Colonic mucosa (tissue), 4 donors: ENCODE data around the gene TNFSF13. TPM values are rescaled to one million over a fixed set of nuclear protein-coding genes. Genes with fewer than 3 reads are reported as not detected.
"Not testable (repeated sequence)": the region's sequence is repeated elsewhere in the genome, so short reads cannot be mapped to it uniquely, and the experiment has no call there.

ENCODE experiments used
- DNase-seq: peaks from one replicate; pipeline ENCODE4 v3.0.0-alpha.2; 2020
- H3K27ac ChIP-seq: fragments of 200-600 bp; one replicate; pipeline ENCODE4 v1.8.0; 2021
- H3K27me3 ChIP-seq: fragments of 200-600 bp; one replicate; pipeline ENCODE4 v1.8.0; 2021
- H3K36me3 ChIP-seq: fragments of 200-600 bp; one replicate; pipeline ENCODE4 v1.8.0; 2021
- H3K4me1 ChIP-seq: fragments of 200-600 bp; one replicate; pipeline ENCODE4 v1.8.0; 2021; ENCODE audit warnings: mild to moderate bottlenecking
- H3K4me3 ChIP-seq: fragments of 200-600 bp; one replicate; pipeline ENCODE4 v1.8.0; 2021
- H3K9ac ChIP-seq, 2 donors: one replicate each; pipeline ENCODE4 v1.7.0; 2013; ENCODE audit warnings: control low read depth in 2 of 2, low read depth in 2 of 2, low read length in 2 of 2
- H3K9me3 ChIP-seq: fragments of 200-600 bp; one replicate; pipeline ENCODE4 v1.8.0; 2021
- intact Hi-C: fragments of 100-400 bp; cut with DNase I; formaldehyde crosslinking; loops from one replicate; pipeline ENCODE4 v1.14.1; 2022
- total RNA-seq, 2 donors: library from RNA; stranded (reverse); fragmentation: NEBNext Ultra II Directional in 1 of 2; extraction: Animal tissue kit (Norgen Biotek cat#: 25700) in 1 of 2; gene quantifications; one replicate each; pipeline ENCODE4 v1.2.1, GENCODE V29; 2021
- TF ChIP-seq, protein P1 (sequence below): fragments of 200-600 bp; IDR thresholded peaks from one replicate; pipeline ENCODE4 v1.8.0; 2022; ENCODE audit warnings: antibody characterized with exemption, mild to moderate bottlenecking
- donor health status: healthy.
- donor health status: DM: no; HTN: no; CAD: no.
- donor health status: DM: no; HTN: no; CAD: no.

Gene TNFSF13
- total RNA-seq, 2 donors from 2014 or later, result 67.5 to 125 TPM

DNA sequence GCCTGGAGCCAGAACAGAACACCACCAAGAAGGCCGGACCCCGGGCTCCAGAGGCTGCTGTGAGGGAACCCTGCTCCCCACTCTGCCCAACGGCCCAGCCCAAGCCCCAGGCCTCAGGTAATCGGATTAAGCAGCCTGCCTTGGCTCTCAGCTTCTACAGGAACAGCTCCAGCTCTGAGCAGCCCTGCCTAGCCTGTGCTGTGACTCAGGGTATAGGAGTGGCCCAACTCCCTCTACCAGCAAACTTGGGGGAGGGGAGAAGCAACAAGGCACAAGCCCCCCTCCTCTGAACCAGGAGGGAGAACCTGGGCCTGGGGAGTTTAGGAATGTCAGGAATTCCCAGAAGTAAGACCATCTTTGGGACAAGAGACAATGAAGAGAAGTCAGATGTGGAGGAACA is 32.2 kb downstream of the TNFSF13 start:
- Histone ChIP-seq H3K9me3 (no peaks in the 10 kb centered on the region), H3K9ac (no peak overlapping the region), H3K27me3 (no peaks in the 10 kb centered on the region), H3K36me3 (peaks cover 45% of the 10 kb centered on the region), H3K27ac (no peak overlapping the region), H3K4me3 (no peak overlapping the region), H3K4me1 (peaks cover 3% of the 10 kb centered on the region)
- intact Hi-C loops, result no loop called here
- TF ChIP-seq, protein P1, sequence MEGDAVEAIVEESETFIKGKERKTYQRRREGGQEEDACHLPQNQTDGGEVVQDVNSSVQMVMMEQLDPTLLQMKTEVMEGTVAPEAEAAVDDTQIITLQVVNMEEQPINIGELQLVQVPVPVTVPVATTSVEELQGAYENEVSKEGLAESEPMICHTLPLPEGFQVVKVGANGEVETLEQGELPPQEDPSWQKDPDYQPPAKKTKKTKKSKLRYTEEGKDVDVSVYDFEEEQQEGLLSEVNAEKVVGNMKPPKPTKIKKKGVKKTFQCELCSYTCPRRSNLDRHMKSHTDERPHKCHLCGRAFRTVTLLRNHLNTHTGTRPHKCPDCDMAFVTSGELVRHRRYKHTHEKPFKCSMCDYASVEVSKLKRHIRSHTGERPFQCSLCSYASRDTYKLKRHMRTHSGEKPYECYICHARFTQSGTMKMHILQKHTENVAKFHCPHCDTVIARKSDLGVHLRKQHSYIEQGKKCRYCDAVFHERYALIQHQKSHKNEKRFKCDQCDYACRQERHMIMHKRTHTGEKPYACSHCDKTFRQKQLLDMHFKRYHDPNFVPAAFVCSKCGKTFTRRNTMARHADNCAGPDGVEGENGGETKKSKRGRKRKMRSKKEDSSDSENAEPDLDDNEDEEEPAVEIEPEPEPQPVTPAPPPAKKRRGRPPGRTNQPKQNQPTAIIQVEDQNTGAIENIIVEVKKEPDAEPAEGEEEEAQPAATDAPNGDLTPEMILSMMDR, result no peak
- DNase-seq, result no peak

DNA sequence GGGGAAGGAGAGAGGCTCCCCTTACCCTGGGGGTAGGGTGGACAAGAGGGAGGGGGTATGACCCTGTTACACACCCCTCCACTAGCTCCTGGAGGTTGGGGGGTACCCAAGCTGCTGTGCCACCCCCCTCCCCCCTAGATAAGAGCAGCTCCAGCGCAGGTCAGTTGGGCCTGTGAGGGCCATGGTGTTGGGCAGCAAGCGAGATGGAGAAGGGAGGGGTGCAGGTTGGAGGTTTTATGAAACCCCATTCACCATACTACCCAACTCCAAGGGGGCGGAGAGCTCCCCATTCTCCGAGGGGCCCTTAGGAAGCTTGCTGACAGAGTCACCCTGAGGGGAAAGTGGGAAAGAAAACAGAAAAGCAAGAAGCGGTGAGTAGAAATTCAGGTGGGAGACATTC is 33.0 kb downstream of the TNFSF13 start:
- intact Hi-C loops, result no loop called here

DNA sequence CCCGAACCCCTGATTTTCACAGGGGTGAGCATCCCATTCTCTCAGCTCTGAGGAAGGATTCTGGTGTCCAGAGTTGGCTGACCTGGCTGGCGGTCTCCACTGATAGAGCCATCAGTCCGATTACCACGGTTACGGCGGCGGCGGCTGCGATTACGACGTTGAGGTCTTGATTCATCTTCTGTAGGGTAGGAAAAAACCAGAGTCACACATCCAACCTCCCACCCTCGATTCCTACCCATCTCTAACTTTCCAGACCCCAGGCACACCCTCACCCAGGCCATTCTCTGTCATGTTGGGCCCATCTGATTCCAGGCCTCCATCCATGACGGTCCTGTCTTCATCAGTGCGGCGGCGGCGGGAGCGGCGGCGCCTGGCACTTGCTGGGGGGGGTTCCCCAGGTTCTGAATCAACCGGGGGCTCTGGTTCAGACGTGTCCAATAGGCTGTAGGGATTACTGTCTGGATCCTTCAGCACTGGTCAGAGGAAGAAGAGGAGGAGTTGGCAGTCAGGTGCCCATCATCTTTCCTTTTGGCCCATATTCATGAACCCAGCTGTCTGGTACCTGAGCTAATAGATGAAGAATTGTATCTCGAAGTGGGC is 34.0 kb downstream of the TNFSF13 start:
- Histone ChIP-seq H3K4me3 (no peak overlapping the region), H3K9me3 (no peaks in the 10 kb centered on the region), H3K36me3 (peaks cover 53% of the 10 kb centered on the region), H3K4me1 (peaks cover 3% of the 10 kb centered on the region), H3K27me3 (no peaks in the 10 kb centered on the region), H3K9ac (no peak overlapping the region), H3K27ac (no peak overlapping the region)
- TF ChIP-seq, protein P1, result no peak
- no peak for DNase-seq
- intact Hi-C loops, result no loop called here

More for the DNA sequence above, 33.0 kb downstream of the TNFSF13 start:
- peaks cover 47% of the 10 kb centered on the region for H3K36me3 ChIP-seq
- H3K9me3 ChIP-seq, result no peaks in the 10 kb centered on the region
- no peak overlapping the region for H3K4me3 ChIP-seq
- no peak for DNase-seq
- H3K27ac ChIP-seq, result no peak overlapping the region
- H3K4me1 ChIP-seq, result peaks cover 3% of the 10 kb centered on the region
- H3K9ac ChIP-seq, result no peak overlapping the region
- TF ChIP-seq, protein P1, result no peak
- H3K27me3 ChIP-seq, result no peaks in the 10 kb centered on the region

GRCh38 chr17:7593296-7593695 is 34.7 kb downstream of the TNFSF13 start:
- DNase-seq, result no peak
- intact Hi-C loops, result no loop called here
- H3K36me3 ChIP-seq, result peaks cover 53% of the 10 kb centered on the region
- no peaks in the 10 kb centered on the region for H3K9me3 ChIP-seq
- TF ChIP-seq, protein P1, result no peak
- H3K27ac ChIP-seq, result no peak overlapping the region
- H3K4me1 ChIP-seq, result peaks cover 3% of the 10 kb centered on the region
- no peaks in the 10 kb centered on the region for H3K27me3 ChIP-seq
- no peak overlapping the region for H3K9ac ChIP-seq
- H3K4me3 ChIP-seq, result no peak overlapping the region

GRCh38 chr17:7597561-7597960 is 39.0 kb downstream of the TNFSF13 start:
- H3K27ac ChIP-seq, H3K4me1 ChIP-seq, H3K4me3 ChIP-seq, intact Hi-C loops, H3K9ac ChIP-seq, H3K9me3 ChIP-seq, H3K27me3 ChIP-seq, DNase-seq: not testable (repeated sequence)
- peaks cover 48% of the 10 kb centered on the region for H3K36me3 ChIP-seq

GRCh38 chr17:7606280-7606679 is 47.7 kb downstream of the TNFSF13 start:
- H3K4me3 ChIP-seq, result no peak overlapping the region
- no peak overlapping the region for H3K9ac ChIP-seq
- H3K36me3 ChIP-seq, result no peaks in the 10 kb centered on the region
- intact Hi-C loops, result no loop called here
- no peaks in the 10 kb centered on the region for H3K27me3 ChIP-seq
- H3K9me3 ChIP-seq, result no peaks in the 10 kb centered on the region
- TF ChIP-seq, protein P1, result no peak
- H3K4me1 ChIP-seq, result no peaks in the 10 kb centered on the region
- DNase-seq, result no peak
- H3K27ac ChIP-seq, result no peak overlapping the region
